ENCODE data around the gene ID1.

DNA sequence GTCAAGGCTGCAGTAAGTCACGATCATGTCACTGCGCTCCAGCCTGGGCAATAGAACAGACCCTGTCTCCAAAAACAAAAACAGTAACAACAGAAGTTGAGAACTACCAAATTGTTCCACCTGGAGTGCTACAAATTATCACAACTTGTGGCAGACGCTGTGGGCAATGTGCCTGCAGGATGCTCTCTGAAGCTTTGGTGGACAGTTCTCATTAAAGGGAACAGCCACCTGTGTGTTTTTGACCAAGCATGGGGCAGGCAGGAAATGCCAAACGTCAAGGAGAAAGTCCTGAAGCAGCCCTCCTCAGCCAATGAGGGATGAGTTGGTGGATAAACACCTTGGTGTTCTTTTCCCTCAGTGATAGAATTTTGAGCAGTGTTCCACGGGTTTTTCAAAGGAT lies 48.5 kb downstream of the ID1 start:
- TF ChIP-seq POLR2A (IDR thresholded peaks at IDR 0.05): no peak
- TF ChIP-seq, protein P1, sequence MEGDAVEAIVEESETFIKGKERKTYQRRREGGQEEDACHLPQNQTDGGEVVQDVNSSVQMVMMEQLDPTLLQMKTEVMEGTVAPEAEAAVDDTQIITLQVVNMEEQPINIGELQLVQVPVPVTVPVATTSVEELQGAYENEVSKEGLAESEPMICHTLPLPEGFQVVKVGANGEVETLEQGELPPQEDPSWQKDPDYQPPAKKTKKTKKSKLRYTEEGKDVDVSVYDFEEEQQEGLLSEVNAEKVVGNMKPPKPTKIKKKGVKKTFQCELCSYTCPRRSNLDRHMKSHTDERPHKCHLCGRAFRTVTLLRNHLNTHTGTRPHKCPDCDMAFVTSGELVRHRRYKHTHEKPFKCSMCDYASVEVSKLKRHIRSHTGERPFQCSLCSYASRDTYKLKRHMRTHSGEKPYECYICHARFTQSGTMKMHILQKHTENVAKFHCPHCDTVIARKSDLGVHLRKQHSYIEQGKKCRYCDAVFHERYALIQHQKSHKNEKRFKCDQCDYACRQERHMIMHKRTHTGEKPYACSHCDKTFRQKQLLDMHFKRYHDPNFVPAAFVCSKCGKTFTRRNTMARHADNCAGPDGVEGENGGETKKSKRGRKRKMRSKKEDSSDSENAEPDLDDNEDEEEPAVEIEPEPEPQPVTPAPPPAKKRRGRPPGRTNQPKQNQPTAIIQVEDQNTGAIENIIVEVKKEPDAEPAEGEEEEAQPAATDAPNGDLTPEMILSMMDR (IDR thresholded peaks at IDR 0.05): no peak
